ENCODE results near the gene DTD1.

DNA sequence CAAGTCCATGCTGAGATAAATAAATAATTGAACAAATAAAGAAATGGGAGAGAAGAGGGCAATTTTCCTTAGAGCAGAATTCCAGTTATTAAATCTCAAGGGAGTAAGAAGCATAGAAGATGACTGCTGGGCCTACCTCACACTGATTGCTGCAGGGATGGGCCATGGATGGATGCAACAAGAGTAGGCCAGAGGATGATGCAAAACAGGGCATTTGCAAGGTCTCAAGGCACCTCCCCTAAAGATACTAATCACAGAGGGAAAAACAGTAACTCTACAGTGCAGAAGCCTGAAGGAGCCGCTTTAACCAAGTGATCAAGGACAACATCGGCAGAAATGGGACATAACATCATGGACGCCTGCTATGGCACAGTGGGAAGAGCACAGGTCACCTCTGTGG is 224.1 kb downstream of the DTD1 start:
- TF ChIP-seq CTCF (IDR thresholded peaks at IDR 0.05; ENCODE audit: insufficient read depth, low read depth, low read length), result no peak
- TF ChIP-seq EZH2 (IDR thresholded peaks at IDR 0.05; ENCODE audit: insufficient read depth, low read length), result no peak

Measured in astrocyte (in vitro differentiated cells and primary cell).